Karpas-422 (cell line): ENCODE results near the gene NEIL1. TPM values are rescaled to one million over a fixed set of nuclear protein-coding genes. Genes with fewer than 3 reads are reported as not detected.
A peak's percentile ranks its signal among the peaks of the same experiment; 100 is the strongest.

Experiments
- DNase-seq: peaks from one replicate; pipeline ENCODE4 v3.0.0-alpha.2; 2015
- H2AFZ ChIP-seq: fragments of 200-600 bp; sonication (generic); 2 replicates; pipeline ENCODE4 v1.6.1; 2014; ENCODE audit warnings: antibody characterized with exemption, low read length, mixed read lengths
- H3K27ac ChIP-seq: fragments of 200-600 bp; sonication (generic); 2 replicates; pipeline ENCODE4 v1.5.1; 2014; ENCODE audit warnings: mild to moderate bottlenecking, low read length, moderate library complexity
- H3K27me3 ChIP-seq: fragments of 200-600 bp; sonication (generic); 2 replicates; pipeline ENCODE4 v1.6.1; 2014; ENCODE audit warnings: low read length, mixed read lengths
- H3K36me3 ChIP-seq: fragments of 200-600 bp; sonication (generic); 2 replicates; pipeline ENCODE4 v1.6.1; 2014; ENCODE audit warnings: low read length, mixed read lengths; ENCODE audit not compliant: insufficient read depth
- H3K4me1 ChIP-seq: fragments of 200-600 bp; sonication (generic); 2 replicates; pipeline ENCODE4 v1.6.1; 2014; ENCODE audit warnings: mild to moderate bottlenecking, low read length, mixed read lengths
- H3K4me2 ChIP-seq: fragments of 200-600 bp; sonication (generic); 2 replicates; pipeline ENCODE4 v1.6.1; 2014; ENCODE audit warnings: low read length, low read depth, mild to moderate bottlenecking; ENCODE audit not compliant: poor library complexity, severe bottlenecking
- H3K4me3 ChIP-seq: fragments of 200-600 bp; sonication (generic); 2 replicates; pipeline ENCODE4 v1.5.1; 2014; ENCODE audit warnings: mild to moderate bottlenecking, antibody characterized with exemption, low read length, mixed read lengths
- H3K79me2 ChIP-seq: fragments of 200-600 bp; sonication (generic); 2 replicates; pipeline ENCODE4 v1.6.1; 2014; ENCODE audit warnings: mild to moderate bottlenecking, low read length, mixed read lengths
- H3K9ac ChIP-seq: fragments of 200-600 bp; sonication (generic); 2 replicates; pipeline ENCODE4 v1.6.0; 2014; ENCODE audit warnings: low read length
- H3K9me2 ChIP-seq: fragments of 200-600 bp; sonication (generic), shearing (Covaris generic); replicated peaks from 2 replicates; pipeline ENCODE4 v1.6.0; 2014; ENCODE audit warnings: mild to moderate bottlenecking, low read length, moderate library complexity; ENCODE audit not compliant: insufficient read depth
- H3K9me3 ChIP-seq: fragments of 300-700, 200-600 bp; sonication (generic); 2 replicates; pipeline ENCODE4 v1.6.1; 2014; ENCODE audit warnings: low read length, mixed read lengths
- H4K20me1 ChIP-seq: fragments of 200-600 bp; sonication (generic); 2 replicates; pipeline ENCODE4 v1.6.1; 2014; ENCODE audit warnings: mild to moderate bottlenecking, antibody characterized with exemption, low read length, low read depth; ENCODE audit not compliant: insufficient read depth
- total RNA-seq: library from RNA; depleted of rRNA; stranded (reverse); fragments of >200 nt; shearing (Covaris generic); gene quantifications from 2 replicates; pipeline ENCODE4 v1.2.3, GENCODE V29; 2014; ENCODE audit warnings: low replicate concordance

NEIL1 gene
- total RNA-seq, 1 experiment from 2014 or later, result 22.0 TPM

GRCh38 chr15:75361361-75361988 lies 14.6 kb downstream of the NEIL1 start:
- no peaks in the 10 kb centered on the region; the same call in 1 of the 2 replicates for H3K36me3 ChIP-seq

GRCh38 chr15:75361989-75362641 lies 15.3 kb downstream of the NEIL1 start:
- H3K9me3 ChIP-seq, result no peaks in the 10 kb centered on the region
- no peak overlapping the region for H3K4me2 ChIP-seq
- peaks cover 2% of the 10 kb centered on the region for H3K4me1 ChIP-seq
- H3K27me3 ChIP-seq, result no peaks in the 10 kb centered on the region
- no peak overlapping the region for H3K27ac ChIP-seq
- H3K9ac ChIP-seq, result no peak overlapping the region
- H4K20me1 ChIP-seq, result no peaks in the 10 kb centered on the region
- no peak overlapping the region for H2AFZ ChIP-seq
- H3K4me3 ChIP-seq, result no peak overlapping the region
- no peaks in the 10 kb centered on the region for H3K9me2 ChIP-seq
- peaks cover under 1% of the 10 kb centered on the region; the same call in 1 of the 2 replicates for H3K79me2 ChIP-seq
- no peaks in the 10 kb centered on the region; the same call in 1 of the 2 replicates for H3K36me3 ChIP-seq
- no peak for DNase-seq

More at GRCh38 chr15:75361361-75361988, 14.6 kb downstream of the NEIL1 start:
- H4K20me1 ChIP-seq, result no peaks in the 10 kb centered on the region
- H3K27ac ChIP-seq, result no peak overlapping the region
- DNase-seq, result no peak
- no peak overlapping the region for H3K9ac ChIP-seq
- no peaks in the 10 kb centered on the region for H3K4me1 ChIP-seq
- H3K4me2 ChIP-seq, result no peak overlapping the region
- H3K27me3 ChIP-seq, result no peaks in the 10 kb centered on the region
- no peak overlapping the region for H3K4me3 ChIP-seq
- H2AFZ ChIP-seq, result no peak overlapping the region
- H3K9me3 ChIP-seq, result no peaks in the 10 kb centered on the region
- H3K79me2 ChIP-seq, result no peaks in the 10 kb centered on the region
- H3K9me2 ChIP-seq, result no peaks in the 10 kb centered on the region

- Histone ChIP-seq H2AFZ (no peak overlapping the region), H3K36me3 (no peaks in the 10 kb centered on the region; the same call in 1 of the 2 replicates), H4K20me1 (no peaks in the 10 kb centered on the region), H3K4me1 (peaks cover 8% of the 10 kb centered on the region), H3K27ac (no peak overlapping the region), H3K9me3 (no peaks in the 10 kb centered on the region), H3K4me2 (no peak overlapping the region), H3K9me2 (no peaks in the 10 kb centered on the region), H3K4me3 (no peak overlapping the region), H3K27me3 (no peaks in the 10 kb centered on the region), H3K79me2 (peaks cover 5% of the 10 kb centered on the region; the same call in 1 of the 2 replicates), H3K9ac (no peak overlapping the region)
- no peak for DNase-seq
Measured at GRCh38 chr15:75362642-75363249, 15.9 kb downstream of the NEIL1 start.

DNA sequence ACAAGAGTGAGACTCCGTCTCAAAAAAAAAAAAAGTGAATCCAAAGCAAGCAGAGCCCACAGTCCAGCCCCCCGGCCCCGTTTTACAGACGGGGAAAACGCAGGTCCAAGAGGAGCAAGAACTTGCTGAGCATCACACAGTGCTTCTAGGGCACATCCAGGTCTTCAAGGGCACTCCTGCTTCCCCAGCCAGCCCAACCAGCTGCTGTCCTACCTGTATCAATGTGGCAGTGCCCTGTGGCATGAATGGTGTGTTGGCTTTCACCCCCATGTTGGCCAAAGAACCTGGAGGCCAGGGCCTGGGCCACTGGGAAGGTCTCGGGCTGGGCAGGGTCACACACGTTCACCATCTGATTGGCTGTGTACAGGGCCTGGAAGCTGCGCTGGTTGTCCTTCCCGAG lies 16.9 kb downstream of the NEIL1 start:
- Histone ChIP-seq H3K27me3 (no peaks in the 10 kb centered on the region), H3K27ac (no peak overlapping the region), H3K9me3 (no peaks in the 10 kb centered on the region), H3K4me3 (no peak overlapping the region), H3K4me2 (no peak overlapping the region), H3K9me2 (no peaks in the 10 kb centered on the region), H3K79me2 (peaks cover 7% of the 10 kb centered on the region; the same call in 1 of the 2 replicates), H2AFZ (no peak overlapping the region), H3K36me3 (no peaks in the 10 kb centered on the region), H4K20me1 (peaks cover 1% of the 10 kb centered on the region; the same call in 1 of the 2 replicates), H3K4me1 (peaks cover 8% of the 10 kb centered on the region), H3K9ac (no peak overlapping the region)
- DNase-seq, result no peak

DNA sequence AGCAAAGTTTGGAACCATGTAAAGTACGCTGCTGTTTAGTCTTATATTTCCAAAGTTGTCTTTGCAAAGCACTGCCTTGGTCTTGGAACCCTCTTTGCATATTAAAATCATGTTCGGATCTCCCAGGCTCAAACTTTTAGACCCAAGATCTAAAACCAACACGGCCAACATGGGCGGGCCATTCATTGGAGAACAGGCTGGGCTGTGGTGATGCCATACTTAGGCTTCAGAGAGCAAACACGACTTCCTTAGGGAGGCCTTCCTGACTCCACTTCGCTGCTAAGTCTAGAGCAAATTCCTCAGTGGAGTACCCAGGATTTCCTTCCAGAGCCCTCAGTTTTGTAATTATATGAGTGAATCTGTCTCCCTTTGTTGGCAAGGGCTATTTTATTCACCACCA lies 18.0 kb downstream of the NEIL1 start:
- peaks cover 5% of the 10 kb centered on the region; the same call in 1 of the 2 replicates for H4K20me1 ChIP-seq

DNA sequence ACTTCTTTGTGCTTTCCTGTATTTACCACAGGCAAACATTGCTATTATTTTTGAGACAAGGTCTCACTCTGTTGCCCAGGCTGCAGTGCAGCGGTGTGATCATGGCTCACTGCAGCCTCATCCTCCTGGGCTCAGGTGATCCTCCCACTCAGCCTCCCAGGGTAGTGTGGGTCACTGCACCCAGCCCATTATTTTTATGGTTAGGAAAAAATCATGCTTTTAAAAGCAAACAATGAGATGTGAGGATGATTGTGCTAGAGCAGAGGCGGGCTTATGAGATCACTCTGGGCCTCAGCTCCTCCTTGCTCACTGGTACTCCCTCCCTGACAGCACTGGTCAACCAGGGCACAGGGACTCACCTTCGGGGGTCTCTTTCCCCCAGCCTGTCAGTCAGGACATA lies 19.3 kb downstream of the NEIL1 start:
- no peak overlapping the region for H2AFZ ChIP-seq
- no peak overlapping the region for H3K27ac ChIP-seq
- peaks cover 30% of the 10 kb centered on the region for H3K79me2 ChIP-seq
- H3K4me3 ChIP-seq, result no peak overlapping the region
- H3K36me3 ChIP-seq, result peaks cover 3% of the 10 kb centered on the region; the same call in 1 of the 2 replicates
- H3K27me3 ChIP-seq, result no peaks in the 10 kb centered on the region
- H3K9ac ChIP-seq, result no peak overlapping the region
- H3K4me2 ChIP-seq, result no peak overlapping the region
- H3K4me1 ChIP-seq, result peaks cover 26% of the 10 kb centered on the region
- no peaks in the 10 kb centered on the region for H3K9me2 ChIP-seq
- H3K9me3 ChIP-seq, result no peaks in the 10 kb centered on the region
- H4K20me1 ChIP-seq, result peaks cover 5% of the 10 kb centered on the region; the same call in 1 of the 2 replicates
- no peak for DNase-seq

More for the DNA sequence above, 18.0 kb downstream of the NEIL1 start:
- Histone ChIP-seq H3K79me2 (peaks cover 18% of the 10 kb centered on the region), H3K36me3 (no peaks in the 10 kb centered on the region), H3K4me2 (no peak overlapping the region), H3K9ac (no peak overlapping the region), H3K9me2 (no peaks in the 10 kb centered on the region), H3K27me3 (no peaks in the 10 kb centered on the region), H3K9me3 (no peaks in the 10 kb centered on the region), H2AFZ (no peak overlapping the region), H3K4me3 (no peak overlapping the region), H3K4me1 (peaks cover 18% of the 10 kb centered on the region), H3K27ac (no peak overlapping the region)
- DNase-seq, result no peak

DNA sequence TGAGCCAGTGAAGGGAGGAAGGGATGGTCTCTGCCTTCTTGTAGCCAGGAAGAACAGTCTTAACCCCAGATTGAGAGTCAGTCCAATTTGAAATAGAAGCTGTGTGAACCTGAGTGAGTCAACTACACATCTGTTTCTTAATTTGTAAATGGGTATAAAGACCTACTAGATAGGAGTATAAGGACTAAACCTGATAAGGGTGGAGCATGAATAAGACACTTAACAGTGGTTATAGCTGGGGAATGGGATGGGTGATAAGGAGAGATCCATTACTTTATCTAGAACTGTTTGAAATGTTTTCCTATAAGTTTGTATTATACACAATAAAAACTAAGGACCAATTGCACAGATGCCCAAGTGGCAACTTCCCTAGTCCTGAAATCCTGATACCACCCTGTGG lies 20.2 kb downstream of the NEIL1 start:
- no peak for DNase-seq
- no peaks in the 10 kb centered on the region for H3K9me3 ChIP-seq
- peak overlapping the region; percentile 88 for H3K4me3 ChIP-seq
- H2AFZ ChIP-seq, result no peak overlapping the region
- no peaks in the 10 kb centered on the region for H3K27me3 ChIP-seq
- H3K9ac ChIP-seq, result peak overlapping the region; percentile 90
- peaks cover 10% of the 10 kb centered on the region; the same call in 1 of the 2 replicates for H3K36me3 ChIP-seq
- no peaks in the 10 kb centered on the region for H3K9me2 ChIP-seq
- H3K27ac ChIP-seq, result no peak overlapping the region
- peak overlapping the region; percentile 91 for H3K4me2 ChIP-seq
- H4K20me1 ChIP-seq, result peaks cover 5% of the 10 kb centered on the region; the same call in 1 of the 2 replicates
- H3K4me1 ChIP-seq, result peaks cover 26% of the 10 kb centered on the region
- H3K79me2 ChIP-seq, result peaks cover 30% of the 10 kb centered on the region

GRCh38 chr15:75367406-75367912 lies 20.6 kb downstream of the NEIL1 start:
- no peaks in the 10 kb centered on the region for H3K9me2 ChIP-seq
- H3K4me2 ChIP-seq, result peak overlapping the region; percentile 91
- H3K4me1 ChIP-seq, result peaks cover 26% of the 10 kb centered on the region
- no peaks in the 10 kb centered on the region for H3K9me3 ChIP-seq
- peaks cover 10% of the 10 kb centered on the region; the same call in 1 of the 2 replicates for H3K36me3 ChIP-seq
- no peak overlapping the region for H2AFZ ChIP-seq
- H3K27me3 ChIP-seq, result no peaks in the 10 kb centered on the region
- DNase-seq, result no peak
- no peak overlapping the region for H3K27ac ChIP-seq
- H3K79me2 ChIP-seq, result peaks cover 30% of the 10 kb centered on the region
- peak overlapping the region; percentile 90 for H3K9ac ChIP-seq
- H4K20me1 ChIP-seq, result peaks cover 5% of the 10 kb centered on the region; the same call in 1 of the 2 replicates
- H3K4me3 ChIP-seq, result peak overlapping the region; percentile 88
